Measurements from ENCODE around the gene CCDC7. TPM values are rescaled to one million over a fixed set of nuclear protein-coding genes. Genes with fewer than 3 reads are reported as not detected.
"Not testable (repeated sequence)": the region's sequence is repeated elsewhere in the genome, so short reads cannot be mapped to it uniquely, and the experiment has no call there.

CCDC7 gene
- total RNA-seq, 1 donor from 2014 or later: 10.3 TPM

GRCh38 chr10:32693441-32693979 is 247.6 kb downstream of the CCDC7 start:
- no peak for DNase-seq (ENCODE audit: low read depth in 2 of 2)

- not testable (repeated sequence) for DNase-seq (ENCODE audit: low read depth in 2 of 2)
Measured at GRCh38 chr10:32699683-32700082, 253.7 kb downstream of the CCDC7 start.

- peak in 1 of 2 donors; percentile 1 for DNase-seq (ENCODE audit: low read depth in 2 of 2)
Measured at GRCh38 chr10:32713560-32713959, 267.6 kb downstream of the CCDC7 start.

DNA sequence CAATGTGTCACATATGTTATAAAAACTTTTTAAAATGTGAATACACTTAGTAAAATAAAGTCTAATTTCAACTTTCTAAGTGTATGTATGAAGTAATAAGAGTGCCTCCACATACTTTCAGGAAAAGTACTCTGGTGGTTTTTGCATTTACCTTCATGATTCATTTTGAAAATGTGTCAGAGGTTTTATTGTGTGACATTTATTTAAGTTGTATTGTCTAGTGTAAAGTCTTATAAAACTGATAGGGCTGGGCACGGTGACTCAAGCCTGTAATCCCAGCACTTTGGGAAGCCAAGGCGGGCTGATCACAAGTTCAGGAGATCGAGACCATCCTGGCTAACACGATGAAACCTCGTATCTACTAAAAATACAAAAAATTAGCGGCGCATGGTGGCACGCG is 285.6 kb downstream of the CCDC7 start:
- no peak for DNase-seq (ENCODE audit: low read depth in 2 of 2)

DNA sequence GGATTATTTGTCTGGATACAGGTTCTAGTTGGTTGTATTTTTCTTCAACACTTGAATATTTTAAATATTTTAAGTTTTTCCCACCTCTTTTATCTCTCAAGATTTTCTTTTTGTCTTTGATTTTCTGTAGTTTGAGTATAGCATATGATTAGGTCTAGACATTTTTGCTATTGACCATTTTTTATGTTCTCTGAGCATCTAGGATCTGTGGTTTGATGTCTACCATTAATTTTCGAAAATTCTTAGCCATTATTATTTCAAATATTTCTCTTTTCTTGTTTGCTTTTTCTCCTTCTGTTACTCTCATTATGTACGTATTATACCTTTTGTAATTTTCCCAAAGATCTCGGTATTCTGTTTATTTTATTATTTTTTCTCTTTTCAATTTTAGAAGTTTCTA is 293.0 kb downstream of the CCDC7 start:
- DNase-seq (ENCODE audit: low read depth in 2 of 2): no peak

DNA sequence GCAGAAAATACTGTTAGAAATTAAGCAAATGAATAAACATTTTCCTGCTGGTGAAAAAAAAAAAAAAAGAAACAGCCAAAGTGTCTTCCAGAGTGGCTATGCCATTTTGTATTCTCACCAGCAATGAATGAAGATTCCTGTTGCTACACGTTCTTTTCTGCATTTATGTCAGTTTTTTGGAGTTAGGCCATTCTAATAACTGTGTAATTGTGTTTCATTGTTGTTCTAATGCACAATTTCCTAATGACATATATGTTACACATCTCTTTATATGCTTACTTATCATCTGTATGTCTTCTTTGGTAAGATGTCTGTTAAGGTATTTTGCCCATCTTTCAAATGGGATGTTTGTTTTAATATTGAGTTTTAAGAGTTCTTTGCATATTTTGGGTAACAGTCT is 298.4 kb downstream of the CCDC7 start:
- no peak for DNase-seq (ENCODE audit: low read depth in 2 of 2)

DNA sequence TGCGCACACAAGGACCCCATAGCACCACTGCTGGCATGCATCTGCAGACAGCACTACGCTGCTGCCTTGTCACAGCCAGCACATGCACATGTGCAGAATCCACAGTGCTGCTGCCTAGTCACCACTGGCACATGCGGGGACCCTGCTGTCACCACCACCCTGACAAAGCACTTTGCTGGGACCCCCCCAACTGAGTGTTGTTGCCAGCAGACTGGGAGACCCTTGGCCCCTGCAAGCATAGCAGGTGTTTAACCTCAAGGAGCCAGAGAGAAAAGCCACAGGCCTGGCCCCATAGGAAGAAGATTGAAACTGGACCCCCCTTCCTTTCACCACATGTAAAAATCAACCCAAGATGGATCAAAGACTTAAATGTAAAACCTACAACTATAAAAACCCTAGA is 300.9 kb downstream of the CCDC7 start:
- DNase-seq (ENCODE audit: low read depth in 2 of 2): no peak

DNA sequence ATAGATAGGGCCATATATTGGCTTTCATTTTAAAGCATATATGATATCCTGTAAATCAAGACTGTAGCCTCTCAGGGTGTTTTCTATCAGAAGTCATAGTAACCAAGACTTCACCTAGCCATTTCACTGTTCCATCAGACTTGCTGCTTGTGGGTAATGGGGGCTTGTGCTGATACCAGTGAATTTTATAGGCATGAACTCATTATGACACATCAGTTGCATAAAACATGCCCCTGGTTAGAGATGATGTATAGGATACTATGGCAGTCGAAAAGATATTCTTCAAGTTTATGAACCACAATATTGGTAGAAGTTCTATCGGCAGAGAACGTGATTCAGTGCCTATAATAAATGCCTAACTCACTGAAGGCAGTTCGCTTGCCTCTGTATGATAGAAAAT is 305.6 kb downstream of the CCDC7 start:
- DNase-seq (ENCODE audit: low read depth in 2 of 2): no peak

- DNase-seq (ENCODE audit: low read depth in 2 of 2): not testable (repeated sequence)
Measured at GRCh38 chr10:32754900-32755299, 309.0 kb downstream of the CCDC7 start.

- no peak for DNase-seq (ENCODE audit: low read depth in 2 of 2)
Measured at GRCh38 chr10:32771217-32771616, 325.3 kb downstream of the CCDC7 start.

DNA sequence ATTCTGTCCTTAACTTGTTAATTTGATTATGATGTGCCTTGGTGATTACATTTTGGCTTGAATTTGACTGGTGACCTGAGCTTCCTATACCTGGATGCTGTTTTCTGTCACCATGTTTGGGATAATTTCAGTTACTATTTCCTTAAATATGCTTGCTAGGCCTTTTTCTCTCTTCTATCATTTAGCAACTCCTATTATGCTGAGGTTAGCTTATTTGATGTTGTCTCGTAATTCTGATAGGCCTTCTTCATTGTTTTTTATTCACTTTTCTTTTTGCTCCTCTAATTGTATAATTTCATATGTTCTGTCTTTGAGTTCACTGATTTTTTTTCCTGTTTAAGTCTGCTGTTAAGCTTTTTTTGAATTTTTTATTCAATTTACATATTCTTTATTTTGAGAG is 327.2 kb downstream of the CCDC7 start:
- DNase-seq (ENCODE audit: low read depth in 2 of 2): no peak

GRCh38 chr10:32786968-32787367 is 341.0 kb downstream of the CCDC7 start:
- DNase-seq (ENCODE audit: low read depth in 2 of 2): no peak

DNA sequence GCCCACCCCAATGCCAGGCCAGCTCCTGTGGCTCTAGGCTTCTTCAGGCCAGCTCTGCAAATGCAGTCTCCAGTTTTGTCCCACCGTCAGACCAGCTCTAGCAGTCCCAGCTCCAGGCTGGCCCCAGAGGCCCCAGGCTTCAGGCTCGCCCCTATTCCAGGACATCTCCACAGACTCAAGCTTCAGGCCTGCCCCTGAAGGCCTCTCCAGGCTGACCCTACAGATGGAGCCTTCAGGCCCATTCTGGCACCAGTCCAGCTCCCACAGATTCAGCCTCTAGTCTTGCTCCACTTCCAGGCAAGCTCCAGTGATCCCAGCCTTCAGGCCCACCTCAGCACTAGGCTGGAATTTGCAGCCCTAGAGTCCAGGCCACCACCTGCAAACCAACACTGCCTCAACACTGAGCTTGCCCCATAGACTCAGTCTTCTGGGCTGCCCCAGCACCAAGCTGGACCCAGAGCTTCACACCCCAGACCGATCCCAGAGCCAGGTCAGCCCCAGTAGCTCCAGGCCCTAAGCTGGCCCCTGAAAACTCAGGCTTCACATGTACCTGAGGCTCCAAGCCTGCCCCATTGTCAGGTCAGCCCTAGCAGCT is 341.8 kb downstream of the CCDC7 start:
- DNase-seq (ENCODE audit: low read depth in 2 of 2): no peak

- no peak for DNase-seq (ENCODE audit: low read depth in 2 of 2)
Measured at GRCh38 chr10:32788359-32788758, 342.4 kb downstream of the CCDC7 start.

DNA sequence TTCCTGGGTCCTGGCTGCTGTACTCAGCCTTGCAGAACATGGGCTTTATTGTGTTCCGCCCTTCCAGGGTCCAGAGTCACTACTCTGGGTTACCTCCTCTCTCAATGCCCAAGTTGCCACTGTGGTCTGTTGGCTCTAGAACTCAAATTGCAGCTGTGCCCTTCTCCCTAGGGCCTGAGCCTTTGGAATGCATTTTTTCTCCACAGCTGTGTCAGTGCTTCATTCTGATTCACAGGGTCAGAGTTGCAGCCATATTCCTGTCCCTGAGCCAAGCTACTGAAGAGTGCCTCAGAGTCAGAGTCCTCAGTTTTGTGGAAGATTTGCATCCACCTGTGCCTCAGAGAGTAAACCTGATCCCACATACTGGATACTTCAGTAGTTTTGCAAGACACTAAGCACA is 344.5 kb downstream of the CCDC7 start:
- no peak for DNase-seq (ENCODE audit: low read depth in 2 of 2)

GRCh38 chr10:32793033-32793432 is 347.1 kb downstream of the CCDC7 start:
- DNase-seq (ENCODE audit: low read depth in 2 of 2): no peak

DNA sequence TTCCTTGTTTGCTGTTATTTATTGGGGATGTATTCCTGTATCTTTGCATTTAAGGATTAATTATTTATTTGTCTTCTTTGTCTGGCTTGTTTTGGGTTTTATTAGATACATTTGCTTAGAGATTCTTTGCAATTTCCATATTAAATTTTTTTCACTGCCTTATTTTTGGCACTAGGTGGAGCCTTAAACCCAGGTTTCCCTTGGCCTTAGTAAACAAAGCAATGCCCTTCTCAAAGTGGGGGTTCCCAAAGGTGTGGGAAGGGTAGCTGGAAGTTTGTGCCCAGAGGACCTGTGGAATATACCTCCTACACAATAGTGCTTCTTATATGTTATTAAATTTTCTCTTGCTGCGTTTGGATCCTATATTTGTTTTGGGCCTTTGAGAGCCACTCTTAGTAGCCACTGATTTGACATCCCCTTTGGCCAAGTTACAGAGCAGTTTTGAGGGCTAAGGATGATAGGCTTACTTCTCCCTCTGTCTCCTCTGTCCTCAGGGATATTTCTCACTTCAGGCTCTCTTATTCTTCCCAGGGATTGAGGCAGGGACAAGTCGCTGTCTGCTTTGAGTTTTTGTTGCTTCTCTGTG is 349.8 kb downstream of the CCDC7 start:
- peak; percentile 35 to 53 for DNase-seq (ENCODE audit: low read depth in 2 of 2)

GRCh38 chr10:32797393-32797792 is 351.5 kb downstream of the CCDC7 start:
- not testable (repeated sequence) for DNase-seq (ENCODE audit: low read depth in 2 of 2)

- no peak for DNase-seq (ENCODE audit: low read depth in 2 of 2)
Measured at GRCh38 chr10:32846974-32847373, 401.0 kb downstream of the CCDC7 start.

GRCh38 chr10:32851301-32851700 is 405.4 kb downstream of the CCDC7 start:
- DNase-seq (ENCODE audit: low read depth in 2 of 2): no peak

DNA sequence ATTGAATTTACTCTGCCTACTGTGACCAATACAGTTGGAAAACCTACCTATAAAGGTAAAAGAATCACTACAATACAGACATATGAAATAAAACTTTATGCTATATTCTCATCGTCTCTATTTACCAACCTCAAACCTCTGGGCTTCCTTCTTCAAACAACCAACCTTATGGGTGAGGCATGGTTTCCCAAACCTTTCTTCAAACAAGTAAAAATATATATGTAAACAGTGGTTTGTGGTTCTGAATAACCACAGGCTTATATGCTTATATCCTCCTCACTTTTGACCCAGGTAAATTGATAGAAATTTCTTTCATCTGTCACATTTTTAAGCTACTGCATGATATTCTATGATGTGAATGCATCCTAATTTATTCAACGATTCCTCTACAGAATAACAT is 408.5 kb downstream of the CCDC7 start:
- no peak for DNase-seq (ENCODE audit: low read depth in 2 of 2)

DNA sequence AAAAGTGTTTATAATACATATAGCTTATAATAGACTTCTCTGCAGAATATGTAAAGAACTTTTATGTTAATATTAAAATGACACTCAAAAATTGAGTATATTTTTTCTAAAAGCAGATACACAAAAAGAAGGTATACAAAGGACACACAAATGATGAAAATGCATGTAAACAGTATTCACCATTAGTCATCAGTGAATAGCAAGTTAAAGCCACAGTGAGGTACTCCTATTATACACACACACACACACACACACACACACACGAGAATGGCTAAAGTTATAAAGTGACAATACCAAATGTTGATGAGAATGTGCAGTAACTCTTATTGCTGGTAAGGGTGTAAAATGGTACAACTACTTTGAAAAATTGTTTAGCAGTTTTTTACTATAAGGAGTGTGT is 419.2 kb downstream of the CCDC7 start:
- no peak for DNase-seq (ENCODE audit: low read depth in 2 of 2)

- DNase-seq (ENCODE audit: low read depth in 2 of 2): no peak
Measured at GRCh38 chr10:32877915-32878314, 432.0 kb downstream of the CCDC7 start.

Data from lung microvascular endothelial cell (primary cell).